ENCODE results near the gene ZNF524. TPM values are rescaled to one million over a fixed set of nuclear protein-coding genes. Genes with fewer than 3 reads are reported as not detected.
A peak's percentile ranks its signal among the peaks of the same experiment; 100 is the strongest.

The ZNF524 gene
- total RNA-seq, 4 donors from 2014 or later: 29.4 to 49.9 (median 47.0) TPM

DNA sequence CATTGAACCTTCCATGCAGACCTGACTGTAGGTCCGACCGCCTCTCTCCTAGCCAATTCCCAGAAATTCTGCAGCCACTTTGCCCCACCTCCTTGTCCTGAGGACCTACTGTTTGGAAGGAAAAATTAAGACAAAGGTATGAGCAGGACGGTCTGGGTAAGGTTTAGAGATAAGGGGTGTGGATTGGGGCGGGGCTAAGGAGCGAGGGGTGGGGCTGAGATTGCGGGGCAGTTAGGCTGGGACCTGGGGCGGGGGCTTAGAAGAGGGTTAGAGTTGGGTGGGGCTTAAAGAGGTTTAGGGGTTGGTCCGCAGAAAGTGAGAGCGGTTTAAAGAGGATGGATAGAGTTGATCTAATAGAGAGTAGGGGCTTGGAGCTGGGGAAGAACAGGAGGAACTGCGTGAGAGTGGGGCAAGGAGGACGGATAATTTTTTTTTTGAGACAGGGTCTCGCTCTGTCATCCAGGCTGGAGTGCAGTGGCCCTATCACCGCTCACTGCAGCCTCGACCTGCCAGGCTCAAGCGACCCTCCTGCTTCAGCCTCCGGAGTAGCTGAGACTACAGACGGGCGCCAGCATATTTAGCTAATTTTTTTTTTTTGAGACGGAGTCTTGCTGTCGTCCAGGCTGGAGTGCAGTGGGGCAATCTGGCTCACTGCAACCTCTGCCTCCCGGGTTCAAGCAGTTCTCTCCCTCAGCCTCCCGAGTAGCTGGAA lies 3.6 kb downstream of the ZNF524 start:
- H3K27me3 ChIP-seq: no peaks in the 10 kb centered on the region
- no peak for DNase-seq (ENCODE audit: low spot score in 2 of 2)
- peaks cover 48% of the 10 kb centered on the region for H3K4me1 ChIP-seq
- TF ChIP-seq, protein P1, sequence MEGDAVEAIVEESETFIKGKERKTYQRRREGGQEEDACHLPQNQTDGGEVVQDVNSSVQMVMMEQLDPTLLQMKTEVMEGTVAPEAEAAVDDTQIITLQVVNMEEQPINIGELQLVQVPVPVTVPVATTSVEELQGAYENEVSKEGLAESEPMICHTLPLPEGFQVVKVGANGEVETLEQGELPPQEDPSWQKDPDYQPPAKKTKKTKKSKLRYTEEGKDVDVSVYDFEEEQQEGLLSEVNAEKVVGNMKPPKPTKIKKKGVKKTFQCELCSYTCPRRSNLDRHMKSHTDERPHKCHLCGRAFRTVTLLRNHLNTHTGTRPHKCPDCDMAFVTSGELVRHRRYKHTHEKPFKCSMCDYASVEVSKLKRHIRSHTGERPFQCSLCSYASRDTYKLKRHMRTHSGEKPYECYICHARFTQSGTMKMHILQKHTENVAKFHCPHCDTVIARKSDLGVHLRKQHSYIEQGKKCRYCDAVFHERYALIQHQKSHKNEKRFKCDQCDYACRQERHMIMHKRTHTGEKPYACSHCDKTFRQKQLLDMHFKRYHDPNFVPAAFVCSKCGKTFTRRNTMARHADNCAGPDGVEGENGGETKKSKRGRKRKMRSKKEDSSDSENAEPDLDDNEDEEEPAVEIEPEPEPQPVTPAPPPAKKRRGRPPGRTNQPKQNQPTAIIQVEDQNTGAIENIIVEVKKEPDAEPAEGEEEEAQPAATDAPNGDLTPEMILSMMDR (IDR thresholded peaks at IDR 0.05): no peak
- TF ChIP-seq POLR2AphosphoS5 (IDR thresholded peaks at IDR 0.05) (no peak), POLR2A (IDR thresholded peaks at IDR 0.05) (no peak), EP300 (IDR thresholded peaks at IDR 0.05) (no peak)
- WGBS: 73% methylated on average over 22 of the region's 22 CpGs
- H3K9me3 ChIP-seq: no peaks in the 10 kb centered on the region
- no peak overlapping the region for H3K27ac ChIP-seq
- H3K36me3 ChIP-seq: peaks cover 8% of the 10 kb centered on the region
- H3K4me3 ChIP-seq: no peak overlapping the region

DNA sequence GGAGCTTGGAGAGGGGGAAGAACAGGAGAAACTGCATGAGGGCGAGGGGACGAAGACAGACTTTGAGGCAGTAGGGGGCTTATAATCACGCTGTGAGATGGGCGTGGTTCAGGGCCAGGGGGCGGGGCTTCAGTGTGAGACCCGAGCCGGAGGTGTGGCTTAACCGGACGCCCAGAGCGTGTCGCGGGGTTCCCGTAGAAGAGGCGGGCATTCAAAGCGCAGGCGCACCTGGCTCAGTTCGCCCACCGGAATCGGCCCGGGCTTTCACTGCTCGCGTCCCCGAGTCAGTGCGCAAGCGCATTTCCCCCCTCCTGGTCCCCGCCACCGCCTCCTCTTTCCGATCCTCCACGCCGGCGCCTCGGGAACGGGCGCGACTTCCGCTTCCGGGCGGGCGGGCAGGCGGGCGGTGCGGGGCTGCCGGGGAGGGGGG lies 5.1 kb downstream of the ZNF524 start:
- TF ChIP-seq EP300 (IDR thresholded peaks at IDR 0.05): no peak
- peak in 2 of 3 donors; percentile 20 to 42 for TF ChIP-seq POLR2AphosphoS5 (IDR thresholded peaks at IDR 0.05)
- no peak for TF ChIP-seq POLR2A (IDR thresholded peaks at IDR 0.05)
- TF ChIP-seq, protein P1 (IDR thresholded peaks at IDR 0.05): no peak
- Histone ChIP-seq H3K27ac (peak overlapping the region; percentile 81), H3K9me3 (no peaks in the 10 kb centered on the region), H3K4me3 (peak overlapping the region; percentile 69), H3K36me3 (peaks cover 21% of the 10 kb centered on the region), H3K27me3 (no peaks in the 10 kb centered on the region), H3K4me1 (peaks cover 47% of the 10 kb centered on the region)
- 0% methylated on average over 14 of the region's 43 CpGs for WGBS
- peak; percentile 96 to 99 for DNase-seq (ENCODE audit: low spot score in 2 of 2)

DNA sequence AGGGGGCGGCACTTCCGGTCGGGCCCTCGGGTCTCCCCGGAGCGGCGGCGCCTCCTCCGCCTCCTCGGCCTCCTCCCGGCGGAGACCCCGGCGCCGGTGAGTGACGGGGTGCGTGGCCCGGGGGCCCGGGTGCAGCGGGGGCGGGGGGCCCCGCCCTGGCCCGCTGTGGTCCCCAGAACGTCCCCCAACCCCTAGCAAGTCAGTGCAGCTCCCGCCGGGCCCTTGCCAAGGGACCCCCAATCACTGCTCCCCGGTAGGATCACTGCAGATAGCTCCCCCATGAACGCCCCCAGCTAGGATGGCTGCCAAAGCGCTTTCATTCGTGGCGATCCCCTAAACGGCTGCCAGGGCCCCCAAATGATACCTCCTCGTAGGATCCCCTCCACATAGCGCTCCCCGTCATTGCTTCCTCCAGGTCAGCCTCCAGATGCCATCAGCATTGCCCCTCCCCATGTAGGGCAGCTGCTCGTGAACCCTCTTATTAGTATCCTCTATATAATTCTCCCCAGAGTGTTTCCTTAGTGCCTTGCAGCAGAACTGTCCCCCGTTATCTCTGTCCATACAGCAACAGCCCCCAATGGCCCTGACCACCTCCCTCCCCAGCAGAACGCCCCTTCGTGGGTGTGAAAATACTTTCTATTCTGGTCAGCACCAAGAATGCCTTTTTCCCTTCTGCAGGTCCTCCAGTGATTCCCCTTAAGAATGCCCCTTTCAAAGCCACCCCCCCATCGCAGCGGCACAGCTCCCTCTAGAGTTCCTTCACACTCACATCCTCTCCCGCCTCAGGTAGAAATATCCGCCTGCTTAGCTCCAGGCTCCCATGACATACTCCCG lies 5.8 kb downstream of the ZNF524 start, which contains the start of gene ZNF865:
TSS of gene ZNF865 (plus strand) at position 11 of the 834 bp plus-strand sequence. CDS start 7,972 bp downstream, outside the sequence.
- H3K36me3 ChIP-seq: peaks cover 27% of the 10 kb centered on the region
- H3K4me3 ChIP-seq: peak within 1 kb of the TSS; percentile 69
- H3K27me3 ChIP-seq: no peaks in the 10 kb centered on the region
- TF ChIP-seq, protein P1 (IDR thresholded peaks at IDR 0.05): peak; percentile 20 to 65
- TF ChIP-seq POLR2A (IDR thresholded peaks at IDR 0.05): no peak
- whole genome bisulfite sequencing: under 1% methylated on average over 19 of the region's 44 CpGs
- H3K9me3 ChIP-seq: no peaks in the 10 kb centered on the region
- peak within 1 kb of the TSS; percentile 81 for H3K27ac ChIP-seq
- DNase-seq (ENCODE audit: low spot score in 2 of 2): peak; percentile 86 to 88
- peaks cover 43% of the 10 kb centered on the region for H3K4me1 ChIP-seq

DNA sequence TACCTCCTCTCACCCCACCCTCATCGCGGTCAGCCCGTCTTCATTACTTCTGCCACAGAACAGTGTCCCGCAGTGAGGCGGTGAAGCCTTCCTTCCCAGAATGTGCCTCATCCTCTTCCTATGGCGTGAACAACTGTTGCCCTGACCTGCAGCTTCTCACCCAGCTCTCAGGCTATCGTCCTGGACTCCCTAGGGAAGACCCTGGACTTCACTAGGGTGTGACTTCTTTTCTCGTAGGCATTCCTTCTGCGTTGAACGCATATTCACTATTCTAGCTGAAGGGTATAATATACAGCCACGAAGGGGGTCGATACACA lies 6.3 kb downstream of the ZNF524 start:
- Histone ChIP-seq H3K4me3 (peak overlapping the region; percentile 69), H3K4me1 (peaks cover 43% of the 10 kb centered on the region), H3K27me3 (no peaks in the 10 kb centered on the region), H3K9me3 (no peaks in the 10 kb centered on the region), H3K36me3 (peaks cover 27% of the 10 kb centered on the region), H3K27ac (no peak overlapping the region)
- no peak for DNase-seq (ENCODE audit: low spot score in 2 of 2)
- WGBS: 12% methylated on average over 12 of the region's 12 CpGs
- TF ChIP-seq POLR2A (IDR thresholded peaks at IDR 0.05) (no peak), POLR2AphosphoS5 (IDR thresholded peaks at IDR 0.05) (no peak), EP300 (IDR thresholded peaks at IDR 0.05) (no peak)

DNA sequence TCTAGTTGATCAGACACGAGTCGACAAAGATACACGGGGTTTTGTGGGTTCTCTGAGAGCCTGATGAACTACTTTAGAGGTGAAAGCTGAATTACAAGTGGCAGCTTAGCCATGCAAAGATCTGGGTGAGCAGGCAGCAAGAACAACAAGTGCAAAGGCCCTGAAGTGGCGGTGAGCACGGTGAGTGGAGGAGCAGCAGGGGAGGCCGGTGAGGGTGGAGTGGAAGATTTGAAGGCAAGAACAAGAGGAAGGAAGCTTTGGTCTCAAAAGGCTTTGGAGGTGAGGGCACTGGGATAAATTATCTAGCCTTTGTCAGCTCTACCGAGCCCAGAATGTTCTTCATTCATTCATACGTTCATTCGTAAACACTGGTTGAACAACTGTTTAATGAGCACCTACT lies 6.7 kb downstream of the ZNF524 start:
- Histone ChIP-seq H3K9me3 (no peaks in the 10 kb centered on the region), H3K36me3 (peaks cover 27% of the 10 kb centered on the region), H3K4me1 (peaks cover 44% of the 10 kb centered on the region), H3K27me3 (no peaks in the 10 kb centered on the region), H3K27ac (no peak overlapping the region), H3K4me3 (no peak overlapping the region)
- WGBS: 66% methylated on average over 9 of the region's 9 CpGs
- TF ChIP-seq EP300 (IDR thresholded peaks at IDR 0.05): no peak
- TF ChIP-seq, protein P1 (IDR thresholded peaks at IDR 0.05): no peak
- no peak for TF ChIP-seq POLR2A (IDR thresholded peaks at IDR 0.05)
- no peak for TF ChIP-seq POLR2AphosphoS5 (IDR thresholded peaks at IDR 0.05)
- DNase-seq (ENCODE audit: low spot score in 2 of 2): no peak
